HuH-7.5 (cell line): ENCODE data around the gene IMMP1L.
"Not testable (repeated sequence)": the region's sequence is repeated elsewhere in the genome, so short reads cannot be mapped to it uniquely, and the experiment has no call there.

Source experiments
- DNase-seq: peaks from one replicate; pipeline ENCODE4 v3.0.0; 2011; ENCODE audit warnings: low spot score

IMMP1L gene

DNA sequence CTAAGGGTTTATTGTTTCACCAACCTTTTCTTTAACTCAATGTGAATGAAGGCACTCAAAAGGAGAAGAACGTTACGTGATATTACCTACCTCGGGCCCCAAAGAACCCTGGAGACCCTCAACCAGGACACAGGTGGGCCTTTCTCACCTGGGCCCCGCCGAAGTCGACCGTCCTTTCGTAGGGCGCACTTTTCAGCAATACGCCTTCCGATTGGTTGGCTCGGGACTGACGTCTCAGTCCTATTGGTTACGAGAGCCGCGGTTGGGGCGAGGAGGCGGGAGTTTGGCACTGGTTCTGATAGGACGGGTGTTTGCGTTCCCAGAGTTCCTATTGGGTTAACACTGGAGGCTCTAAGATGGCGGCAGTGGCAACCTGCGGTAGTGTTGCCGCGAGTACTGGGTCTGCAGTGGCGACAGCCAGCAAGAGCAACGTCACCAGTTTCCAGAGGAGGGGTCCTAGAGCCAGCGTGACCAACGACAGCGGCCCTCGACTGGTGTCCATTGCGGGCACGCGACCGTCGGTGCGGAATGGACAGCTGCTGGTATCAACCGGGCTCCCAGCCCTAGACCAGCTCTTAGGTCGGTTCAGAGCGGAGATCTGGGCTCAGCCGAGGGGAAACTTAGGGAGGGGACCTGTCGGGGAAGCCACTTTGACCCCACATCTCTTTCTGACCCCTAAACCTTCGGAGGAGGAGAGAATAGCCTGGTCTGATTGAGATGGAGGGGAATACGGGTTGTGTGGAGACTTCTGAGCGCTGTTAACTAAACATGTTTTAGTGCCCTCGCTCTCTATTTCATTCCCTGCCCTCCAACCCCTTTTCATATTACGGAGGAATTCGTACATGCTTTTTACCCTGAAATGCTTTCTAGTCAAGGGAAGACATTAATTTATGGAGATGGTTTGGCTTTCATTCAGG lies at the start of gene IMMP1L, which contains the start of gene ELP4:
IMMP1L (minus strand) TSS at position 194 of the 917 bp plus-strand sequence. CDS start 46,346 bp downstream, outside the sequence.
ELP4 (plus strand) TSS at position 339 of the 917 bp plus-strand sequence; CDS start at position 357, 18 bp downstream.
- peak; percentile 95 for DNase-seq

DNA sequence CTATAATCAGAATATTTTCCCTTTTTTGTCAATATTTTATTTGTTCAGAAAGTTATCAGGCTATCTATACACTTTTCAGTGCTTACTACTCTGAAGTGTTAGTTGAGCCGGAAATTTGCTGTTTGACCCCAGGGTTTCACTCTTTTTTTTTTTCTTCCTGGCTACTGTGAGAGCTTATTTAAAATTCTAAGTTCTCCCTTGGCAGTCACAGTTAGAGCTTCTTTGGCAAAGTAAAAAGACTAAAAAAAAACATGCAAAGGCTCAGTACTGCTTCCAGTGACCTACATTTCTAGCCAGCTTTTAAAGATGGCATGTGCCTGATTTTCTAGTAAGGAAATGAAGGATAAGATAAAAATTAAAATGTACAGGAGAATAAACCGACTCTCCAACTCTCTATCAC lies 48.6 kb upstream of the IMMP1L start:
- no peak for DNase-seq

- no peak for DNase-seq
These were observed 46.5 kb upstream of the IMMP1L start for GRCh38 chr11:31555938-31556337.

GRCh38 chr11:31542862-31543261 lies 33.4 kb upstream of the IMMP1L start:
- DNase-seq: no peak

DNA sequence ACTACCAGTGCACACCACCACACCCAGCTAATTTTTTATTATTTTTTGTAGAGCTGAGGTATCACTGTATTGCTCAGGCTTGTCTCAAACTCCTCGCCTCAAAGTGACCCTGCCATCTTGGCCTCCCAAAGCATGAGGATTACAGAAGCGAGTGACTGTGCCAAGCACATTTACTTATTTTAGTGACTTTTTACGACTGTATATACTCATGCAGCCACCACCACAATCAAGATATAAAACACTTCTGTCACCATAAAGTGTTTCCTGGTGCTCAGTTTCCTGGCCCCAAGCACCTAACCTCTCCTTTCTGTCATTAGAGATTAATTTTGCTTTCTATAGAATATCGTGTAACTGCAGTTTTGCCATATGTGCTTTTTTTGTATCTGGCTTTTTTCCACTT lies 26.1 kb upstream of the IMMP1L start:
- no peak for DNase-seq

DNA sequence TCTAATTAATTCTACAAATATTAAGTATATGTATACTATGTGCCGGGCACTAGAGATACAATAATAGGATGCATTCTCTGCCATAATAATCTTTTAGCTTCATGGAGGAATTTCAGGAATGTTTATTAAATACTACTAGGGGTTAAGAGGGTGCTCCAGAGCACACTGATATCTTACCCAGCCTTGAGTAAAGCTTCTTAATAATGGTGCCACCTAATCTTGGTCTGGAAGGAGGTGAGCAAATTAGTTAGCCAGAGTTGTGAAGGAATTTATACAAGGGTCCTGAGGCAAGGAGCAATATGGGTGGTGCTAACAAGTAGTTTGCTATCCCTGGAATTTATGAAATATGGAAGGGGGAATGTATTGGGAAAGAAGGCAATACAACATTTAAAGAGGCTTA lies 21.9 kb upstream of the IMMP1L start:
- no peak for DNase-seq

DNA sequence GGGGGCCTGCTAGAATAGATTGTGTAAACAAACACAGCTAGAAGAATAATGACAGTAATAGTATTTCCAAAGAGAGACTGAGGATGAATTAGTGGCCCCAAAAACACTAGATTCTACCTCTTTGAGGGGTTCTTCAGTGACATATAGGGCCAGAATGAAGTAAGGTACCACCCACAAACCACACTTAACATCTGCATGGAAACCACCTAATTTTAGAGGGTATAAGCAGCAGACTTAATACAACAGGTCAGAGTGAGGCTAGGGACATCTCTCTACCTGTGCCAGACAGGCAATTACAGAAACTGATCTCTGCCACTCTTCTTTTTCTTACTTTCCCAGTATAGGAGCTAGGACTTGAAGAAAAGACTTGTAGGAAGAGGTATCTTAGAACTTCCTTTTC lies 20.3 kb upstream of the IMMP1L start:
- DNase-seq: no peak

DNA sequence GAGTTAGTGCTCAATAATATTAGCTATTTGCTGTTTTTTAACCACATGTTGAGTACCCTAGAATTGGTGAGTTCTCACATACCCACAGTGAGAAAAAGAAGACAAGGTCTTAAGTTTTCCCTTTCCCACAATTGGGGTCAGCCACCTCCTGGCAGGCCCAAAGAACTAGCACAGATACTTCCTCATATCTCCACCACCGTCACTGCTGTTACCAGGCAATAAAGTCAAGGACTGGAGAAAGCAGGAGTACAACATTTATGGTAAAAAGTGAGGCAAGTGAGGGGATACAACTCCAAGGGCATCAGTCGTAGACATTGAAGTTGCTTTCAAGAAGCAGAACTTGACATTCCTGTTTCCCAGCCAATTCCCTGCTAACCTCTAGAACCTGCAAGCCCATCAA lies 19.8 kb upstream of the IMMP1L start:
- no peak for DNase-seq

- no peak for DNase-seq
These were observed 12.2 kb upstream of the IMMP1L start for GRCh38 chr11:31521497-31522150.

GRCh38 chr11:31512117-31512516 lies 2.7 kb upstream of the IMMP1L start:
- no peak for DNase-seq

- no peak for DNase-seq
These were observed 382 bp downstream of the IMMP1L start for GRCh38 chr11:31509051-31509428.

- DNase-seq: no peak
These were observed 8.9 kb downstream of the IMMP1L start for GRCh38 chr11:31500560-31500959.

- no peak for DNase-seq
These were observed 9.7 kb downstream of the IMMP1L start for GRCh38 chr11:31499576-31500178.

DNA sequence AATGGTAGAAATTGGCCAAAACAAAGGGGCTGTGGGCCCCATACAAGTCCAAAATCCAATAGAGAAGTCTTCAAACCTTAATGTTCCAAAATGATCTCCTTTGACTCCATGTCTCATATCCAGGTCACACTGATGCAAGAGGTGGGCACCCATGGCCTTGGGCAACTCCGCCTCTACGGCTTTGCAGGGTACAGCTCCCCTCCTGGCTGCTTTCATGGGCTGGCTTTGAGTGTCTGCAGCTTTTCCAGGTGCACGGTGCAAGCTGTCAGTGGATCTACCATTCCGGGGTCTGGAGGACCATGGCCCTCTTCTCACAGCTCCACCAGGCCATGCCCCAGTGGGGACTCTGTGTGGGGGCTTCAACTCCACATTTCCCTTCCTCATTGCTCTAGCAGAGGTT lies 15.7 kb downstream of the IMMP1L start:
- not testable (repeated sequence) for DNase-seq

DNA sequence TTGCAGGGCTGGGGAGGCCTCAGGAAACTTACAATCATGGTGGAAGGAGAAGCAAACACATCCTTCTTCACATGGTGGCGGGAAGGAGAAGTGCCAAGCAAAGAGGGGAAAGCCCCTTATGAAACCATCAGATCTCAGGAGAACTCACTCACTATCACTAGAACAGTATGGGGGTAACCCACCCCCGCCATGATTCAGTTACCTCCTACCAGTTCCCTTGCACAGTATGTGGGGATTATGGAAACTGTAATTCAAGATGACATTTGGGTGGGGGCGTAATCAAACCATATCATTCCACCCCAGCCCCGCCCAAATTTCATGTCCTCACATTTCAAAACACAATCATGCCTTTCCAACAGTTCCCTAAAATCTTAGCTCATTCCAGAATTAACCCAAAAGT lies 16.2 kb downstream of the IMMP1L start:
- DNase-seq: no peak

GRCh38 chr11:31492320-31492913 lies 17.0 kb downstream of the IMMP1L start:
- no peak for DNase-seq

DNA sequence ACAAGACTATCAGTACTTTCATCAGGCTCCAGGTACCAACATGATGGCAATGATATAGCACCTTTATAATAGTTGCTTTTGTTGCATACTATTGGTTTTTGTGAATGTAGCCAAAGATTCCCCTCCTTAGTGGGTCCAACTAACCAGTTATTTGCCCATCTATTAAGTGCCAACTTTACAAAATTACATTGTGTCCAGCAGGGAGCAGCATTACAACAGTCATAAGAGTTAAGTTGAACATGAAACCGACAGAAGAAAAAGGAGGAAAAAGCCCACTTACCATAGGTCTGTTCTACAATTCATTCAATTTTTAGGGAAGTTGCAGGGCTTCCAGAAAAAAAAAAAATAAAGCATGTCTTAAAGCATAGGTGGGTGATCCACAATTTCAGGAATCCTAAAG lies 21.6 kb downstream of the IMMP1L start:
- no peak for DNase-seq

- DNase-seq: no peak
These were observed 24.9 kb downstream of the IMMP1L start for GRCh38 chr11:31484497-31484896.

GRCh38 chr11:31480930-31481329 lies 28.5 kb downstream of the IMMP1L start:
- DNase-seq: no peak

- no peak for DNase-seq
These were observed 30.4 kb downstream of the IMMP1L start for GRCh38 chr11:31479066-31479465.

DNA sequence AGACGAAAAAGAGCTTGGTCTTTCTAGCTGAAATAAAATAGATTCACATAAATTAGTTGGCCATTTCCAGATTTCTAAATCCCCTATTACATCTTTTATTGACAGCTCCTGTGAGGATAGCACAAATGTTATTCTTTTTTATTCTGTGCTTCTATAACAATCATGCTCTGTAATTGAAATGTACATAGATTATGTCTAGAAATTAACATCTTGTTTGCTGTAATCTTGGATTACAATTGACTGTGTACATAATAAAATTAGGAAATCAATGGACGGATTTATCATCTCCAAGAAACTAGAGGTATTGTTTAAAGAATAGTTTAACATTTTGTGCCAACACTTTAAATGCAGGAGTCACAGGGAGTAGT lies 31.2 kb downstream of the IMMP1L start:
- DNase-seq: no peak

- no peak for DNase-seq
These were observed 31.7 kb downstream of the IMMP1L start for GRCh38 chr11:31477528-31478222.
